Mesendoderm (in vitro differentiated cells): ENCODE results near the gene ARL14. TPM values are rescaled to one million over a fixed set of nuclear protein-coding genes. Genes with fewer than 3 reads are reported as not detected.

Experiments
- DNase-seq: peaks from one replicate; pipeline ENCODE4 v3.0.0; 2013
- H2AK5ac ChIP-seq: 2 replicates; pipeline ENCODE4 v1.6.1; 2013; ENCODE audit warnings: low read length, inconsistent platforms
- H2BK120ac ChIP-seq: 2 replicates; pipeline ENCODE4 v1.6.1; 2013; ENCODE audit warnings: low read depth, mild to moderate bottlenecking, low read length, moderate library complexity, mixed read lengths
- H2BK15ac ChIP-seq: replicated peaks from 2 replicates; pipeline ENCODE4 v1.6.1; 2013; ENCODE audit warnings: low read depth, mild to moderate bottlenecking, moderate library complexity
- H2BK5ac ChIP-seq: 2 replicates; pipeline ENCODE4 v1.6.1; 2013; ENCODE audit warnings: low read length, inconsistent platforms
- H3K18ac ChIP-seq: 2 replicates; pipeline ENCODE4 v1.6.1; 2013; ENCODE audit warnings: mild to moderate bottlenecking, low read length, mixed read lengths
- H3K23ac ChIP-seq: one replicate; pipeline ENCODE4 v1.6.1; 2013; ENCODE audit warnings: low read length
- H3K27ac ChIP-seq: 2 replicates; pipeline ENCODE4 v1.5.1; 2013; ENCODE audit warnings: low read depth, mild to moderate bottlenecking, inconsistent platforms, low read length, moderate library complexity
- H3K27me3 ChIP-seq: 2 replicates; pipeline ENCODE4 v1.6.1; 2013; ENCODE audit warnings: low read length, control low read depth, mild to moderate bottlenecking, inconsistent platforms; ENCODE audit not compliant: insufficient read depth, poor library complexity
- H3K36me3 ChIP-seq: 2 replicates; pipeline ENCODE4 v1.6.1; 2013; ENCODE audit warnings: low read length, inconsistent platforms; ENCODE audit not compliant: control insufficient read depth, insufficient read depth
- H3K4ac ChIP-seq: one replicate; pipeline ENCODE4 v1.6.1; 2013; ENCODE audit warnings: low read depth, mild to moderate bottlenecking, low read length, moderate library complexity
- H3K4me1 ChIP-seq: 2 replicates; pipeline ENCODE4 v1.6.1; 2013; ENCODE audit warnings: low read depth, low read length, inconsistent platforms; ENCODE audit not compliant: control insufficient read depth
- H3K4me2 ChIP-seq: 2 replicates; pipeline ENCODE4 v1.6.1; 2013; ENCODE audit warnings: low read length
- H3K4me3 ChIP-seq: 2 replicates; pipeline ENCODE4 v1.5.1; 2013; ENCODE audit warnings: mild to moderate bottlenecking, low read length
- H3K56ac ChIP-seq: one replicate; pipeline ENCODE4 v1.6.1; 2013; ENCODE audit warnings: low read length
- H3K79me1 ChIP-seq: 2 replicates; pipeline ENCODE4 v1.6.1; 2013; ENCODE audit warnings: low read length, inconsistent platforms
- H3K79me2 ChIP-seq: 2 replicates; pipeline ENCODE4 v1.6.1; 2013; ENCODE audit warnings: mild to moderate bottlenecking, low read length; ENCODE audit not compliant: control insufficient read depth, insufficient read depth
- H3K9ac ChIP-seq: 2 replicates; pipeline ENCODE4 v1.6.1; 2013; ENCODE audit warnings: low read length, inconsistent platforms
- H4K5ac ChIP-seq: one replicate; pipeline ENCODE4 v1.6.1; 2013; ENCODE audit warnings: low read length
- H4K8ac ChIP-seq: one replicate; pipeline ENCODE4 v1.6.1; 2013; ENCODE audit warnings: low read depth, mild to moderate bottlenecking, control low read depth, low read length, moderate library complexity
- WGBS: extraction: QIAGEN DNeasy Blood & Tissue Kit; methylation state at CpG from one replicate; pipeline ENCODE4 v1.1.7; 2013; ENCODE audit warnings: low lambda C conversion rate, missing lambda C conversion rate; ENCODE audit not compliant: insufficient coverage; ENCODE audit errors: extremely low coverage; 5-methylcytosine and 5-hydroxymethylcytosine counted together
- small RNA-seq: library from polyadenylated mRNA; stranded (forward); fragments of <200 nt; extraction: miRNeasy Mini kit (QIAGEN cat#:217004); gene quantifications from one replicate; pipeline ENCODE3, GENCODE V24; 2013; ENCODE audit not compliant: insufficient read depth

The ARL14 gene

DNA sequence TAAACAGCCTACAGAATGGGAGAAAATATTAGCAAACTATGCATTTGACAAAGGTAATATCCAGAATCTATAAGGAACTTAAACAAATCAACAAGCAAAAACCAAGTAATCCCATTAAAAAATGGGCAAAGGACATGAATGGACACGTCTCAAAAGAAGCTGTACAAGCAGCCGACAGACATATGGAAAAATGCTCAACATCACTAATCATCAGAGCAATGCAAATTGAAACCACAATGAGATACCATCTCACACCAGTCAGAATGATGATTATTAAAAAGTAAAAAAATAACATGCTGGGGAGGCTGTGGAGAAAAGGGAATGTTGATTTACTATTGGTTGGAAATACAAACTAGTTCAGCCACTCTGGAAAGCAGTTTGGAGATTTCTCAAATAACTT is 48.4 kb downstream of the ARL14 start:
- Histone ChIP-seq H3K9ac (no peak overlapping the region), H4K5ac (no peak overlapping the region), H3K79me1 (no peaks in the 10 kb centered on the region), H3K4me1 (no peaks in the 10 kb centered on the region), H3K27ac (no peak overlapping the region), H3K79me2 (no peaks in the 10 kb centered on the region), H3K4me2 (no peak overlapping the region), H2BK120ac (no peak overlapping the region), H2BK5ac (no peak overlapping the region), H2AK5ac (no peak overlapping the region), H3K23ac (no peak overlapping the region), H3K36me3 (no peaks in the 10 kb centered on the region), H3K27me3 (no peaks in the 10 kb centered on the region), H3K18ac (no peak overlapping the region), H2BK15ac (no peak overlapping the region), H4K8ac (no peak overlapping the region), H3K4me3 (no peak overlapping the region), H3K56ac (no peak overlapping the region), H3K4ac (no peak overlapping the region)
- no CpG with 5 or more reads among the region's 2 CpGs for WGBS
- DNase-seq, result no peak

Small RNA genes lying within 50 kb of the gene (small RNA-seq; reads per million reads assigned to genes)
- gene RF00139, result not detected
